GM19023 (cell line): ENCODE data around the gene SKI.

Experiments used
- ATAC-seq: cut with Tn5 transposase; IDR thresholded peaks from one replicate; pipeline ENCODE4 v1.9.1; 2021; ENCODE audit warnings: mild to moderate bottlenecking, moderate library complexity; ENCODE audit not compliant: unreplicated experiment

The SKI gene

GRCh38 chr1:2194319-2194897, 33.7 kb upstream of the SKI start, which contains the start of gene FAAP20:
Gene FAAP20, minus strand, starts transcription at chr1:2194772. Its CDS starts 23 bp downstream, at chr1:2194749.
- ATAC-seq = peak; percentile 49

GRCh38 chr1:2194898-2195673, 33.0 kb upstream of the SKI start:
- peak; percentile 65 for ATAC-seq

GRCh38 chr1:2195785-2196184, 32.3 kb upstream of the SKI start:
- no peak for ATAC-seq

- no peak for ATAC-seq
Measured at GRCh38 chr1:2196901-2197638, 31.0 kb upstream of the SKI start.

- no peak for ATAC-seq
Measured at GRCh38 chr1:2197707-2198165, 30.4 kb upstream of the SKI start.

GRCh38 chr1:2198571-2198970, 29.5 kb upstream of the SKI start:
- ATAC-seq = no peak

DNA sequence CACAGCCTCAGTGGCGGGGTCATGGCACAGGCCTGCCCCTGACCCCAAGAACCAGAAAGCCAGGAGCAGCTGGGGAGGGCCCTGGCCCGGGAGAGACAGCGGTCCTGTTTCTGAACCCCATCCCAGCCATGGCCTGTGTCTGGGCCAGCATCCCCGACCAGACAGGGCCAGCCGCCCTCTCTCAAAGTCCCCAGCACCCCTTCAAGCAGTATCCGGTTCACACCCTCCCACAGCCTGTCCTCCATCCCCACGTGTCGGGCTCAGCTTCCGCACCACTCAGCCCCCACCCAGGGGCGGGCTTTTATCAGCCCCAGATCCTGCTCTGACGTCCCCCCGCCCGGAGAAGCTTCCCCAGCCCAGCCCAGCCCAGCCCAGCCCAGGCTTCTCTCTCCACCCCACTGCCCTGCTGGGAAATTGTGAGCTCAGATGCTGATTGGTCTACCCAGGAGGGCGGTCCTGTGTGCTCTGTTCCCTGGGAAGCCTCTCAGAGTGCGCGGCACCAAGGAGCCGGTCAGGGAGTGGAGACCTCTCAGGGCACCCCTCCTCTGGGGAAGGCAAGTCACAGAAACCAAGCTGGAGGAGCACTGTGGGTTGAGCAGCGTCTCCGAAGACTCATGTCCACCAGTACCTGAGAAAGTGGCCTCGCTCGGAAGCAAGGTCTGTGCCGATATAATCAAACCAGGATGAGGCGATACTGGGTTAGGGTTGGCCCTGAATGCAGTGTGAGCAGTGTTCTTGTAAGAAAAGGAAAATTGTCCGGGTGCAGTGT, 28.9 kb upstream of the SKI start:
- ATAC-seq = no peak

DNA sequence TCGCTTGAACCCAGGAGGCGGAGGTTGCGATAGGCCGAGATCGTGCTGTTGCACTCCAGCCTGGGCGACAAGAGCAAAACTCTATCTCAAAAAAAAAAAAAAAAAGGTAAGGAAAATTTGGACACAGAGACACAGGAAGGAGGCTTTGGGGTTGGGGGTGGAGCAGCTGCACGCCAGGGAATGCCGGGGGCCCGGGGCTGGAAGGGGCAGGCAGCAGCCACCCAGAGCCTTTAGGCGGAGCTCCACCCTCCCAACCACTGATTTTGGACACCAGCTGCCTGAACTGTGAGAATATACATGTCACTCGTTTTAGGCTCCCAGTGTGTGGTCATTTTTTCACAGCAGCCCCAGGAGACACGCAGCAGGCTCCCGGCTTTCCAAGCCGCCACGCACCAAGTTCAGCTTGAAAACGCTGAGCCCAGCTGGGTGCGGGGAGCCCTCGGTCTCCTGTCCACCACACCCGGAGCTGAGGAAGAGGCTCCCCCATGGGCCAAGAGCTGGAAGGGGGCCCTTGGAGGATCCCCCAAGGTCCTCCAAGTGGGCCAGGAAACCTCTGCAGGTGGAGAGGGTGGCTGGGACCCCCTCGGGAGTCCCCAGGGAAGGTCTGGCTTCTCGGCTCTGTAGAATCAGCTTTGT, 27.7 kb upstream of the SKI start:
- no peak for ATAC-seq

- ATAC-seq = no peak
Measured at GRCh38 chr1:2201062-2201461, 27.1 kb upstream of the SKI start.

GRCh38 chr1:2202008-2202575, 26.0 kb upstream of the SKI start:
- ATAC-seq = no peak

DNA sequence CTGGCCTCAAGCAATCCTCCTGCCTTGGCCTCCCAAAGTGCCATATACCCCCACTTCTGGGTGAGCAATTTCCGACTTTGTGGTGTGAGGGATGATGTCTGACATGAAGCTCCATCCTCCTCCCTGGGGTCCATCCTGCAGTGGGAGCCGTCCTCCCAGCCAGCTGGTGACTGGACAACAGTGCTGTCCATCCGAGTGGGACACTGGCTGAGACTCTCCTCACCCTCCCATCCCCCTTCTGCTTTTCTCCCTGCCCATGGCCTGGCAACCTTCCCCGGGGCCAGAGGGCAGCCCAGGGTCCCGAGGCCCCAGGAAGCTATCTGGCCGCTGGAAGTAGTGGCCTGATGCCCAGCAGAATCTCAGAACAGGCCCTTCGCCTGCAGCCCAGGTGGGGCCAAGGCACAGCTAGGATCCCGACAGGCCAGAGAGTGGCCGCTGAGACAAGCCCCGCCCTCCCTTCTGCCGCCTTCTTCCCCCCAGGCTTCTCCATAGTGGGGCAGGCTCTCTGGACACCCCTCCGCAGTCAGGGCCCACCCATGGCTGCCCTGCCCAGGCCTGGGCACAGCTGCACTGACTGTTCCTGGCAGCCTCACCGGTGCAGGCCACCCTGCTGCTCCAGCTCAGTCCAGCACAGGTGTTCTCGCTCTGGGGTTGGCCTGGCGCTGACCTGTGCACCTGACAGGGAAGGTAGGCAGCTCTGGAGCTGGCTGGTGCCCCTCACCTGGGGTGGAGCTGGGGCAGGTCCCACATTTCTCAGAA, 25.1 kb upstream of the SKI start:
- no peak for ATAC-seq

- no peak for ATAC-seq
Measured at GRCh38 chr1:2203671-2204414, 24.3 kb upstream of the SKI start.

DNA sequence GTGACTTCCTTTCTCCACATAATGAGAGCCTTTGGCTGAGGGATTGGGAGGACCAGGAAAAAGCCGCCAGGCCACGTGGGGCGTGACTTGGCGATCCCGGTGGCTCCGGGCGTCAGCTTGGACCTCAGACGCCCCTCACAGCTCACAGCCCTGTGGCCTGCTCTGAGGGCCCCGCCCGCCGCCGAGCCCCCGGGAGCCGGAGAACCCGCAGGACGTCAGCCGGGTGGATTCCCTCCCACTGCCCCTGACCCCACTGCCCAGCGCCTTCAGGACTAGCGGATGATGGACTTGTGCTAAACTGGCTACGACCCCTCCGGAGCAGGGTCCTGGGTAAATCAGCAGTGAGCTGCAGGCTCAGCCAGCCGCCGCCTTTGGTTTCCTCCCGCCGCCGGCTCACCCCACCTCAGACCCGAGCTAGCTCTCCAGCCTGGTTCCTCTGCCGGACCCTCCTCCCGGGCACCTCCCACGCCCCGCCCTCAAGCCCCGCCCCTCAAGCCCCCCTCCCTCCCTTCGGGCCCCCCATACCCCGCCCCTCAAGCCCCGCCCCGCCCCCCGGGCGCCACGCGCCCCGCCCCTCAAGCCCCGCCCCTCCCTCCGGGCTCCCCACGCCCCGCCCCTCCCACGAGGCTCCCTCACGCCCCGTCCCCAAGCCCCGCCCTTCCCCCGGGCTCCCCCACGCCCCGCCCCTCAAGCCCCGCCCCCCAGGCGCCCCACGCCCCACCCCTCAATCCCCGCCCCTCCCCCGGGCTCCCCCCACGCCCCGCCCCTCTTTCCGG, 23.5 kb upstream of the SKI start:
- no peak for ATAC-seq

DNA sequence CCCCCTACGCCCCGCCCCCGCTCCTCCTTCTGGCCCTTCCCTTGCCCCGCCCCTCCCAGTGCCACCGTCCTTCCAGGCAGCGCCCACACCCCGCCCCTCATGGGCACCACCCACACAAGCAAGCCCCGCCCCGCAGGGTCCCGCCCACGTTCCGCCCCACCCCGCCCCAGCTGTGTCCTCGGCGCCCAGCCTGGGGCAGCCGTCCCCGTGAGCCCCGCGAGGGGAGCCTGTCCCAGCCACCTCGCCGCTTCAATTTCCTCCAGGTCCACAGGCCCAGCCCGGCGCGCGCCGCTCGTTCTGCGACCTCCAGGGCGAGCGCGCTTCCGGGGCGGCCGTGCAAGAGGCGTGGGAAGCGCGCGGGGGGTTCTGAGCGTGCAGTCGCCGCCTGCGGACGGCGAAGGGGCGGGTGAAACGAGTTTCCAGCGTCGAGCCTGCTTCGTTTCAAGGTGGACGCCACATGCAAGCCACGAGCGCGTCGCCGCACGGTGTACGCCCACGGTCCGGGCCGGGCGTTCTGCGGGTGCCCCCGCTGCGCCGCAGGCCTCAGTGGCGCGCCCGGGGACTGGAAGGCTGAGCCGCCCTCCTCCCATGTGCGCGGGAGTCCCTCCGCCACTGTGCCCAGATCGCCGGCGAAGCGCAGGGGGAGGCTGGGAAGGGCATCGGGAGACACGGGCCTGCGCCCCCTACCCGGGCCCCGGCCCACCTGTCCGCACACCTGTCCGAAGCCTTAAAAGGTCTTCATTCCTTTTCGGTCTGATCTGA, 22.7 kb upstream of the SKI start:
- peak; percentile 54 for ATAC-seq

DNA sequence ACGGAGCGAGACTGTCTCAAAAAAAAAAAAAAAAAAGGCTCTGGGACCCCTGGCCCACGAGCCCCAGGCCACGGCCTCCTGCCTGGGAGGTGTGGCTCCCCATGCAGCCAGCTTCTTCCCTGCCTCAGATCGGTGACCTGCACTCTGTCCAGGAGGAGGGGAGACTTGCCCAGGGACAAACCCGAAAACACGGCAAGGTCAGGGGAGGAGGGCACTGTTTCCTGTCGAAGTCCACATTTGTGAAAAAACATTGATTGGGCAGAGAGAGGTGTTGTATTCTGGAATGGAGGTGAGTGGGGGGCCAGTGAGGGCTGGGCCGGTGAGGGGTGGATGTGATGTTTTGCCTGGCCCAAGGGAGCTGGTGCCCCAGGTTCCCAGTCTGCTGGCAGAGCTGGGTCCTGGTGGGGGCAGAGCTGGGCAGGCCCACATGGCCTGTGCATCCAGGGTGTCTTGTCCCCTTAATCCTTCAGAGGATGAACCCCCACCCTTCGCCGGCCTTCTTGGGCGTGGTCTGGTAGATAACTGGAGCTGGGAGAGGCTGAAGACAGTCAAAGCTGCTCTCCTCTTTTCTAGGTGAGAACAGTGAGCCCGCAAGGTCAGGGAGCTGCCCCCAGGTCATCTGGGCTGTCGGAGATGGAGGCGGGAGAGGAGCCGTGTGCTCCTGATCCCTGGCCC, 21.2 kb upstream of the SKI start:
- no peak for ATAC-seq

DNA sequence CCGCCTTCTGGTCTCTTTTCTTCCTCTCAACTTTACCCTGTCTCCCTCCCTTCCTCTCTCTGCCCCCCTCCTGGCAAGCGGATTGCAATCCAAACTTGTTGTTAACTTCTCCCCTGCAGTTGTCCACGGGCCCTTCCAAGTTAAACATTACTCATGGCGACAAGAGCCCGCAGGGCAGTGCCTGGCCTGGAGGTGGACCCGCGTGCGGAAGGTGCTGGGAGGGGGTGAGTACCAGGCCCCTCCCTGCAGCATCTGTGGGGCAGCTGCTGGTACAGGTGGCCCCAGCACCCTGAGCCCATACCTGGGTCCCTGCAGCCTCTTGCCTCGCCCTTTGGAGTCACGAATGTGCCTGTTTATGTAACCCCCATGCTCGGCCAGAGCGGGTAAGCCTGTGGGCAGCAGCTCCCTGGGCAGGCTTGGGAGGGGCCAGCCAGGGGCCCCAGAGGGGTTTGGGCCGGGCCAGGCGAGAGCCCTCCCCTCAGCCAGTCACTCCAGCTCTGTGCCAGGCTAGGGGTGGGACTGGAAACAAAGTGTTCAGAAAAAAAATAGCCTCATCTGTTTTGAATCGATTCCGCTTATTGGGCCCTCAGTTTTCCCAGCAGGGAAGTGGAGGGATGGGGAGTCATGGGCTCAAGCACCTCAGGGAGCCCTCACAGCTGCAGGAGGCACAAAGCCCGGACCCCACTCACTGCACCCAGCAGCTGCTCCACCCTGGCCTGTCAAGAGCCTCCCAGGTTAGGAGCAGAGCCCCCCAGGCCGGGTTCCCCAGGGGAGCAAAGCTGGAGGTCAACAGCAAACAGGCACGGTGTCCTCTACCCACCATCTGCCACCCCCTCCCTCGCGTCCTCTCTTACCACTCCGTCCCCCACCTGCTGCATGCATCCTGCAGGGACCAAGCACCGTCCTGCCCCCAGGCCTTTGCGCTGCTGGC, 19.5 kb upstream of the SKI start:
- ATAC-seq = no peak
